ENCODE measurements around the gene ATP8B1.

The ATP8B1 gene

DNA sequence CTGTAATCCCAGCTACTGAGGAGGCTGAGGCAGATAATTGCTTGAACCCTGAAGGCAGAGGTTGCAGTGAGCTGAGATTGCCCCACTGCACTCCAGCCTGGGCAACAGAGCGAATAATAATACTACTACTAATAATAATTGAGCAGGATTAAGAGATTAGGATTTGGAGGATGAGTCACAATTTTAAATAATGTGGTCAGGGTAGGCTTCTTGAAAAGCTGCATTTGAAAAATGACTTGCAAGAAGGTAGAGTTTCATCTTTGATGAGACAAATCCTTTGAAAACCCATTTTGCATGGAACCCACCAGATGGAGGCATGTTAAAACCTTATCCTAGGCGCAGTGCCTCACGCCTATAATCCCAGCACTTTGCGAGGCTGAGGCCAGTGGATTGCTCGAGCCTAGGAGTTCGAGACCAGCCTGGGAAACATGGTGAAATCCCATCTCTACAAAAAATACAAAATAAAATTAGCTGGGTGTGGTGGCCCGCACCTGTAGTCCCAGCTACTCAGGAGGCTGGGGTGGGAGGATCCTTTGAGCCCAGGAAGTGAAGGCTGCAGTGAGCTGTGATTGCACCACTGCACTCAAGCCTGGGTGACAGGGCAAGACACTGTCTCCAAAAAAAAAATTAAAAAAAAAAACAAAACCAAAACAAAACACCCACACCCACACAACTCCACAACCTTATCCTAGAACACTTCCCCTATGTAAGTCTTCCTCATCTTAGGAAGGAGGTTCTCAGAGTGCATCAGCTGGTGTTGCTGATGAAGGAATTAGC, 3.3 kb upstream of the ATP8B1 start (continued):
- TF ChIP-seq, protein P1, sequence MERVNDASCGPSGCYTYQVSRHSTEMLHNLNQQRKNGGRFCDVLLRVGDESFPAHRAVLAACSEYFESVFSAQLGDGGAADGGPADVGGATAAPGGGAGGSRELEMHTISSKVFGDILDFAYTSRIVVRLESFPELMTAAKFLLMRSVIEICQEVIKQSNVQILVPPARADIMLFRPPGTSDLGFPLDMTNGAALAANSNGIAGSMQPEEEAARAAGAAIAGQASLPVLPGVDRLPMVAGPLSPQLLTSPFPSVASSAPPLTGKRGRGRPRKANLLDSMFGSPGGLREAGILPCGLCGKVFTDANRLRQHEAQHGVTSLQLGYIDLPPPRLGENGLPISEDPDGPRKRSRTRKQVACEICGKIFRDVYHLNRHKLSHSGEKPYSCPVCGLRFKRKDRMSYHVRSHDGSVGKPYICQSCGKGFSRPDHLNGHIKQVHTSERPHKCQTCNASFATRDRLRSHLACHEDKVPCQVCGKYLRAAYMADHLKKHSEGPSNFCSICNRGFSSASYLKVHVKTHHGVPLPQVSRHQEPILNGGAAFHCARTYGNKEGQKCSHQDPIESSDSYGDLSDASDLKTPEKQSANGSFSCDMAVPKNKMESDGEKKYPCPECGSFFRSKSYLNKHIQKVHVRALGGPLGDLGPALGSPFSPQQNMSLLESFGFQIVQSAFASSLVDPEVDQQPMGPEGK (CRISPR knock-in tag; IDR thresholded peaks at IDR 0.05; ENCODE audit: borderline replicate concordance): no peak
- TF ChIP-seq, protein P2, sequence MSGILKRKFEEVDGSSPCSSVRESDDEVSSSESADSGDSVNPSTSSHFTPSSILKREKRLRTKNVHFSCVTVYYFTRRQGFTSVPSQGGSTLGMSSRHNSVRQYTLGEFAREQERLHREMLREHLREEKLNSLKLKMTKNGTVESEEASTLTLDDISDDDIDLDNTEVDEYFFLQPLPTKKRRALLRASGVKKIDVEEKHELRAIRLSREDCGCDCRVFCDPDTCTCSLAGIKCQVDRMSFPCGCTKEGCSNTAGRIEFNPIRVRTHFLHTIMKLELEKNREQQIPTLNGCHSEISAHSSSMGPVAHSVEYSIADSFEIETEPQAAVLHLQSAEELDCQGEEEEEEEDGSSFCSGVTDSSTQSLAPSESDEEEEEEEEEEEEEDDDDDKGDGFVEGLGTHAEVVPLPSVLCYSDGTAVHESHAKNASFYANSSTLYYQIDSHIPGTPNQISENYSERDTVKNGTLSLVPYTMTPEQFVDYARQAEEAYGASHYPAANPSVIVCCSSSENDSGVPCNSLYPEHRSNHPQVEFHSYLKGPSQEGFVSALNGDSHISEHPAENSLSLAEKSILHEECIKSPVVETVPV (CRISPR knock-in tag; IDR thresholded peaks at IDR 0.05): no peak
- TF ChIP-seq TCF4 (CRISPR knock-in tag; IDR thresholded peaks at IDR 0.05; ENCODE audit: borderline replicate concordance) (no peak), PPARA (CRISPR knock-in tag; IDR thresholded peaks at IDR 0.05; ENCODE audit: borderline replicate concordance) (no peak), BACH2 (CRISPR knock-in tag; IDR thresholded peaks at IDR 0.05; ENCODE audit: borderline replicate concordance) (no peak), ARNTL (CRISPR knock-in tag; IDR thresholded peaks at IDR 0.05; ENCODE audit: borderline replicate concordance, low read depth) (no peak), ISL1 (CRISPR knock-in tag; IDR thresholded peaks at IDR 0.05) (no peak), ZC3H10 (CRISPR knock-in tag; IDR thresholded peaks at IDR 0.05) (no peak), TOX (CRISPR knock-in tag; IDR thresholded peaks at IDR 0.05; ENCODE audit: borderline replicate concordance) (no peak), GLIS3 (CRISPR knock-in tag; IDR thresholded peaks at IDR 0.05) (no peak), CSDC2 (CRISPR knock-in tag; IDR thresholded peaks at IDR 0.05) (no peak)
- TF ChIP-seq, protein P3, sequence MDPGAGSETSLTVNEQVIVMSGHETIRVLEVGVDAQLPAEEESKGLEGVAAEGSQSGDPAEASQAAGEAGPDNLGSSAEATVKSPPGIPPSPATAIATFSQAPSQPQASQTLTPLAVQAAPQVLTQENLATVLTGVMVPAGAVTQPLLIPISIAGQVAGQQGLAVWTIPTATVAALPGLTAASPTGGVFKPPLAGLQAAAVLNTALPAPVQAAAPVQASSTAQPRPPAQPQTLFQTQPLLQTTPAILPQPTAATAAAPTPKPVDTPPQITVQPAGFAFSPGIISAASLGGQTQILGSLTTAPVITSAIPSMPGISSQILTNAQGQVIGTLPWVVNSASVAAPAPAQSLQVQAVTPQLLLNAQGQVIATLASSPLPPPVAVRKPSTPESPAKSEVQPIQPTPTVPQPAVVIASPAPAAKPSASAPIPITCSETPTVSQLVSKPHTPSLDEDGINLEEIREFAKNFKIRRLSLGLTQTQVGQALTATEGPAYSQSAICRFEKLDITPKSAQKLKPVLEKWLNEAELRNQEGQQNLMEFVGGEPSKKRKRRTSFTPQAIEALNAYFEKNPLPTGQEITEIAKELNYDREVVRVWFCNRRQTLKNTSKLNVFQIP (CRISPR knock-in tag; IDR thresholded peaks at IDR 0.05; ENCODE audit: borderline replicate concordance, low read depth): no peak

DNA sequence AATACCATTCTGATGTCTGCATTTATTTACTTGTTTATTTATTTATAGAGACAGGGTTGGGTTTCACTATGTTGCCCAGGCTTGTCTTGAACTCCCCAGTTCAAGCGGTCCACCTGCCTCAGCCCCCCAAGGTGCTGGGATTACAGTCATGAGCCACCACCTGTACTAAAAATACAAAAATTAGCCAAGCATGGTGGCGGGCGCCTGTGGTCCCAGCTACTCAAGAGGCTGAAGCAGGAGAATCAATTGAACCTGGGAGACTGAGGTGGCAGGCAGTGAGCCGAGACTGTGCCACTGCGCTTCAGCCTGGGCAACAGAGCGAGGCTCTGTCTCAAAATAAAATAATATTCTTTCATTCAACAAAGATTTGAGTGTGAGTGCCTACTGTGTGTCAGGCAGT, 2.0 kb upstream of the ATP8B1 start:
- TF ChIP-seq SNAI2 (CRISPR knock-in tag; IDR thresholded peaks at IDR 0.05) (no peak), ZNF8 (CRISPR knock-in tag; IDR thresholded peaks at IDR 0.05) (no peak), ZFP3 (CRISPR knock-in tag; IDR thresholded peaks at IDR 0.05) (no peak), ARNTL (CRISPR knock-in tag; IDR thresholded peaks at IDR 0.05; ENCODE audit: borderline replicate concordance, low read depth) (no peak), RARB (CRISPR knock-in tag; IDR thresholded peaks at IDR 0.05) (no peak), ZFP30 (CRISPR knock-in tag; IDR thresholded peaks at IDR 0.05) (no peak), OSR1 (CRISPR knock-in tag; IDR thresholded peaks at IDR 0.05) (no peak), ESRRG (CRISPR knock-in tag; IDR thresholded peaks at IDR 0.05) (no peak)
- TF ChIP-seq, protein P4, sequence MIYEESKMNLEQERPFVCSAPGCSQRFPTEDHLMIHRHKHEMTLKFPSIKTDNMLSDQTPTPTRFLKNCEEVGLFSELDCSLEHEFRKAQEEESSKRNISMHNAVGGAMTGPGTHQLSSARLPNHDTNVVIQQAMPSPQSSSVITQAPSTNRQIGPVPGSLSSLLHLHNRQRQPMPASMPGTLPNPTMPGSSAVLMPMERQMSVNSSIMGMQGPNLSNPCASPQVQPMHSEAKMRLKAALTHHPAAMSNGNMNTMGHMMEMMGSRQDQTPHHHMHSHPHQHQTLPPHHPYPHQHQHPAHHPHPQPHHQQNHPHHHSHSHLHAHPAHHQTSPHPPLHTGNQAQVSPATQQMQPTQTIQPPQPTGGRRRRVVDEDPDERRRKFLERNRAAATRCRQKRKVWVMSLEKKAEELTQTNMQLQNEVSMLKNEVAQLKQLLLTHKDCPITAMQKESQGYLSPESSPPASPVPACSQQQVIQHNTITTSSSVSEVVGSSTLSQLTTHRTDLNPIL (CRISPR knock-in tag; IDR thresholded peaks at IDR 0.05; ENCODE audit: low read depth): no peak
- TF ChIP-seq, protein P1 (CRISPR knock-in tag; IDR thresholded peaks at IDR 0.05; ENCODE audit: borderline replicate concordance): no peak

DNA sequence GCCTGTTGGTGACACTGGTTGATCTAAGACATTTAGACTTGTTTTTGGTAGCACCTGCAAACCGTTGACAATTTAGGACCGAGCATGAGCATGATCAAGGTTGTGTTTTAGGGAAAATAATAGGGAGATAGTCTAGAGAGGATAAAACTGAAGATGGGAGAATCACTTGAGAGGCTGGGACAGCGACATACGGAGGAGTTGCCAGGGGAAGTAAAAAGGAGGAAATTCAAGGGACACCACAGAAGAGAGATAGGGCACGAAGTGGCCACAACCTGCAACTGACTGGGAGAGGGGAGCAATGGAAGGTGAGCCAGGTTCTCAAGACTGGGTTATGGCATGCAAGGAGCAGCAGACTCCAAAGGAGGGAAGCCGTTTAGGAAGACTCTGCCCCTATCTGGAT, 1.4 kb upstream of the ATP8B1 start:
- ATAC-seq: no peak
- TF ChIP-seq ESRRG (CRISPR knock-in tag; IDR thresholded peaks at IDR 0.05): no peak
- TF ChIP-seq ZNF8 (CRISPR knock-in tag; IDR thresholded peaks at IDR 0.05): no peak
- no peak for TF ChIP-seq PPARA (CRISPR knock-in tag; IDR thresholded peaks at IDR 0.05; ENCODE audit: borderline replicate concordance)
- TF ChIP-seq, protein P1 (CRISPR knock-in tag; IDR thresholded peaks at IDR 0.05; ENCODE audit: borderline replicate concordance): no peak
- TF ChIP-seq ARNTL (CRISPR knock-in tag; IDR thresholded peaks at IDR 0.05; ENCODE audit: borderline replicate concordance, low read depth): no peak
- no peak for TF ChIP-seq ZNF70 (CRISPR knock-in tag; IDR thresholded peaks at IDR 0.05)
- TF ChIP-seq, protein P3 (CRISPR knock-in tag; IDR thresholded peaks at IDR 0.05; ENCODE audit: borderline replicate concordance, low read depth): no peak
- TF ChIP-seq GLIS3 (CRISPR knock-in tag; IDR thresholded peaks at IDR 0.05): no peak
- no peak for TF ChIP-seq ZNF565 (CRISPR knock-in tag; conservative IDR thresholded peaks at IDR 0.05; ENCODE audit: low read depth)

More for the DNA sequence above, 2.0 kb upstream of the ATP8B1 start:
- ATAC-seq: no peak

Data from SK-N-SH treated with all-trans-retinoic acid at 6 μM for 48 hours (cell line).